Adrenal gland (tissue), 5 donors: ENCODE results near the gene RPTOR.
"Not testable (repeated sequence)": the region's sequence is repeated elsewhere in the genome, so short reads cannot be mapped to it uniquely, and the experiment has no call there.

ENCODE experiments used
- CTCF ChIP-seq, 6 experiments: fragments of 450-650 bp in 4 of 6; fragments of 200-600 bp in 2 of 6; sonication (generic) in 1 of 6; IDR thresholded peaks; 1 replicate in 5 of 6; 2 replicates in 1 of 6; pipeline versions ENCODE4 v1.5.1 to v1.8.0; 2016 to 2021; ENCODE audit warnings: antibody characterized with exemption in 6 of 6, mild to moderate bottlenecking in 2 of 6, moderate library complexity in 1 of 6
- POLR2A ChIP-seq, 2 donors: fragments of 450-650 bp; IDR thresholded peaks; one replicate each; pipeline ENCODE4 v1.6.1; 2017; ENCODE audit warnings: antibody characterized with exemption in 2 of 2, mild to moderate bottlenecking in 2 of 2, moderate library complexity in 1 of 2
- donor health status: DM: no; HTN: no; CAD: no.

DNA sequence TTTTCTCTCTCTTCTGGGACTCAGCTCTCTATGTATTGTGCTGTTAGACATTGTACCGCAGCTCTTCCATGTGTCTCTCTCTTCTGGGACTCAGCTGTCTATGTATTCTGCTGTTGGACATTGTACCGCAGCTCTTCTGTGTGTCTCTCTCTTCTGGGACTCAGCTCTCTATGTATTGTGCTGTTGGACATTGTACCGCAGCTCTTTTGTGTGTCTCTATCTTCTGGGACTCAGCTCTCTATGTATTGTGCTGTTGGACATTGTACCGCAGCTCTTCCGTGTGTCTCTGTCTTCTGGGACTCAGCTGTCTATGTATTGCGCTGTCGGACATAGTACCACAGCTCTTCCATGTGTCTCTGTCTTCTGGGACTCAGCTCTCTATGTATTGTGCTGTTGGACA, 84.2 kb downstream of the RPTOR start:
- not testable (repeated sequence) for TF ChIP-seq POLR2A, CTCF (IDR thresholded peaks at IDR 0.05)
